ENCODE results near the gene OPA3. TPM values are rescaled to one million over a fixed set of nuclear protein-coding genes. Genes with fewer than 3 reads are reported as not detected.
A peak's percentile ranks its signal among the peaks of the same experiment; 100 is the strongest.
"Not testable (repeated sequence)": the region's sequence is repeated elsewhere in the genome, so short reads cannot be mapped to it uniquely, and the experiment has no call there.

OPA3 gene
- total RNA-seq, 2 donors from 2014 or later, result 12.9 to 14.0 TPM

DNA sequence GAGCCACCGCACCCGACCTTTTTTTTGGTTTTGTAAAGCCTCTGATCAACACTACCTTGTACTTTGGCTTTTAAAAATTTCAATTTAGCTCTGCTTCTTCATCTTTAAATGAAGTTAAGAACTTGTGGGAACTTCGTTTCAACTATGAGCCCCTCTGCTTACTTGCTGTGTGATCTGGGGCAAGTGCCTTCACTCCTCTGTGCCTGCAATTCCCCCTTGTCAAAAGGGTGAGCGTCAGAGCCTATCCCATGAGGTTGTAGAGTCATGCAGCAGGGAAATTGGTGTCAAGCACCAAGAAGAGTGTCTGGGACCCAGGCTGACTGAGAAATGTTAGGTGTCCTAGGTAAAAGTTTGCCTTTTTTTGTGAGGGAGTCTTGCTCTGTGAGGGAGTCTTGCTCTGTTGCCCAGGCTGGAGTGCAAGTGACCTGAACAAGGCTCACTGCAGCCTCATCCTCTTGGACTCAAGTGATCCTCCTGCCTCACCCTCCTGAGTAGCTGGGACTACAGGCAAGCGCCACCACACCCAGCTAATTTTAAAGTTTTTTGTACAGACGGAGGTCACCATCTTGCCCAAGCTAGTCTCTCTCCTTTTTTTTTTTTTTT is 71.6 kb downstream of the OPA3 start:
- intact Hi-C loops (cut with DNase I, micrococcal nuclease), result loop anchor here in 1 of 2 donors (5.0 kb wide), 1 partner anchor 124 kb away; the partner anchor contains the start of gene EML2
- DNase-seq, result peak in 1 of 2 donors; percentile 10
- no peak for ATAC-seq

DNA sequence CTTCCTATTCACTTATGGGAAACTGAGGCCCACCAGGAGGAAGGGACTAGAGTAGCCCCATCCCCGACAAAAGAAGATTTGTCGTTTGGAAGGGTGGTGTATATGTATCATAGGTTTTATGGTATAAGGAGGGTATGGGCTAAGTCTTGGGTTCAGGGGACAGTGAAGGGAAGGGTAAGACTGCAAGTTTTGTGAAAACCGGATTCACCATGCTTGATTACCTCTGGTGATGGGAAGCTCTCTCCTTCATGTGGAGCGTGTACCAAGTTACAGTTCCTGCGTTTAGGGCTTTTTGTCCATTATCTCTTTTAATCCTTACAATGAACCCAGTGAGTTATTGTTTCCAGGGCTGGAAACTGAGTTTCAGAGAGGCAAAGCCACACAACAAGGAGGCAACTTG is 73.5 kb downstream of the OPA3 start:
- DNase-seq (no peak), ATAC-seq (no peak)
- intact Hi-C loops (cut with DNase I, micrococcal nuclease), result loop anchor here in 1 of 2 donors (5.0 kb wide), 1 partner anchor 126 kb away; the partner anchor contains the start of gene EML2

DNA sequence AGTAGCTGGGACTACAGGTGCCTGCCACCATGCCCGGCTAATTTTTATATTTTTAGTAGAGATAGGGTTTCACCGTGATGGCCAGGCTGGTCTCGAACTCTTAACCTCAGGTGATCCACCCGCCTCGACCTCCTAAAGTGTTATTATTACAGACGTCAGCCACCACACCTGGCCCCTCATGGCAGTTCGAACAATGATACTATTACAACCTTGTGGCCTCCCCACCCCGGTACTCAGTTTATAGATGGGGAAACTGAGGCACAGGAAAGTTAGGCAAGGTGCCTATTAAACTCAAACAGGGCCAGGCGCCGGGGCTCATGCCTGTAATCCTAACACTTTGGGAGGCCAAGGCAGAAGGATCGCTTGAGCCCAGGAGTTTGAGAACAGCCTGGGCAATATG is 74.2 kb downstream of the OPA3 start:
- intact Hi-C loops (cut with DNase I, micrococcal nuclease), result loop anchor here in 1 of 2 donors (5.0 kb wide), 1 partner anchor 127 kb away; the partner anchor contains the start of gene EML2
- ATAC-seq, DNase-seq: not testable (repeated sequence)

DNA sequence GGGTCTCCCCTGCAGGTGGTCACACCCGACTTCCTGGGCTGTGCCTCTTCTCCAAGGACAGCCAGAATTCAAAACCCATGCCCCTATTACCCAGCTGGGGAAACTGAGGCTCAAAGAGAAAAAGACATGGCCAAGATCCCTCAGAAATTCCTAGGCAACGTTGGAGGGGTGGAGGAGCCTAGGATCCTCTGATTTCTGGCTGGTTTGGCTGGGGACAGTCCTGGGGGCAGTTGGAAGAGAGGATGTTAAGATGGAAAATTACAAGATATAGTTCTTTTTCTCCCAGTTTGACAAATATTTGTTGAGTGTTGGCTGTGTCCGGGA is 74.9 kb downstream of the OPA3 start:
- DNase-seq (no peak), ATAC-seq (no peak)
- intact Hi-C loops (cut with DNase I, micrococcal nuclease), result loop anchor here in 1 of 2 donors (5.0 kb wide), 1 partner anchor 128 kb away; the partner anchor contains the start of gene EML2

DNA sequence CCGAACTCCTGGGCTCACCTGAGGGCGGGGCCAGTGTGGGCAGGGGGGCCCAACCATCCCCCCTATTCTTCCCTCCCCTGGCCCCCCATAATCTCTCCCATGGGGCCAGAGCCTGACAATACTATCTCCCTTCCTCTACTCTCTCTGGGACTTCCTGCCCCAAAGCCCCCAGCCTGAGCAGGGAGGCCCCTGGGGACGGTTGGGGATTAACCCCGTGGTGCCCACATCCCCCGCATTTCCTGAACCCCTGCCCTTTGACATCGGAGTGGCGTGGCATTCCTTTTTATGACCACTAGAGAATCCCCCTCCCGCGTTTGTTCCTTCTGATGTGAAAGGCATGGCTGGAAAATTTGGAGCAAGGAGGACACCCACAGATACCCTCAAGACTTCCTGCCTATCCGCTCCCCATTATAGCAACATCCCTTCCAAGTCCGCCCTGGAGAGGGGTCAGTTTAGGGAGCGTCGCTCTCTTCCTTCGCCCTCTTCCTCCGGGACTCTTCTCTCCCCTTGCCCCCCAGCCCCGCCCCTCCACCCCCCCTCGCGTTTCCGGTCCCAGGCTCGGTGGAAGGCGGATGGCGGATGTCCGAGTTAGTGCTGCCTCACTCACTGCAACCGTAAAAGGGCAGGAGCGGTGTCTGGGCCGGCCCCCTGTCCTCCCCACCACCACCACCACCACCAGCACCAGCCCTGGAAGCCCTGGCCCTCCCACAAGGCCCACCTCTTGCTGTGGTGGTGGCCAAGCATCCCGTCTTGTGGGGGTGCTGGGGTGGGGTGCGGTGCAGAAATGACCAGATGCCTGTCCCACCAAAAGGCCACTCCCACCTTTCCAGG is 75.5 kb downstream of the OPA3 start:
- DNase-seq (peak; percentile 81 to 89), ATAC-seq (peak; percentile 33)
- intact Hi-C loops (cut with DNase I, micrococcal nuclease), result no loop called here

DNA sequence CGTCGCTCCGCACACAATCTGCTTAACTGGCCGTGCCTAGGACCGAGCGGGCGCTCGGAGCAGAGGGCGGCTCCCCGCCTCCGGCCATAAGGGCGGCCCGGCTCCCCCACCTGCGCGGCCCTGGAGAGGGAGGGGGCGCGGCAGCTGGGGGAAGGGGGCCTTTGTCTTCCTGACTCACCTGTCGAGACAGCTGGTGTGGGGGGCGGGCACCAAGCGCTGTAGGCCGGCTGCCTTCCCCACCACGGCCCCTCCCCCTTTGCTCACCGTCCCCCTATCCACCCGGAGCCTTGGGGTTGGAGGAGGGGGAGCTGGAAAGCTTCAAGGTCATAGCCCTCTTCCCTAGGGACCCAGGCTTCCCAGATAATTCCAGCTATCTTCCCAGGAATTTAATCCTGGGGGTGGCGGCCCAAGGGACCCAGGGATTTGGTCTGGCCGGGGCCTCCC is 76.2 kb downstream of the OPA3 start:
- ATAC-seq (peak; percentile 40), DNase-seq (peak; percentile 84 to 88)
- intact Hi-C loops (cut with DNase I, micrococcal nuclease), result no loop called here

DNA sequence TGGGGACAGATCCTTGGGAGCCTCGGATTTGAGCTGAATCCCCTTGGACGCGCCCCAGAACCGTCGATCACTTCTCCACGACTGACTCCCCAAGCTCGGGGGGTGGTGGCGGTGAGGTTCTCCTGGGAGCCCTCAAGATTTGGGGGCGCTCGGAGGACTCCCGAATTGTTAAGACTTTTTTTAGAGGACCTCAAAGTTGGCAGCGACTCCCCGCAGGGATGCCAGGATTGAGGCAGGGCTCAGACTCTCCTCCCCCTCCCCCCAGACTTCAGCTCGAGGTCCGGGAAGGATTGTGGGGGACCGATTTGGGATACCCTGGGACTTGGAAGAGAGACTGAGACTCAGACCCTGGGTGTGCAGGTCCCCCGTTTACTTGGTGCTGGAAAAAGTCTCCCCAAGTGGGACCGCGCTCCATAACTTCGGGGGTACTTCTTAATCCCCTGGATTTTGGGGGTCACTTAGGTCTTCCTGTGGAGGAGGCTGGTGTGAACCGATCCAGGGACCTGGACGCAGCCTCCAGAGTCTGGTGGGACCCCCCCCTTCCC is 76.7 kb downstream of the OPA3 start:
- no peak for ATAC-seq
- intact Hi-C loops (cut with DNase I, micrococcal nuclease), result no loop called here
- DNase-seq, result no peak

DNA sequence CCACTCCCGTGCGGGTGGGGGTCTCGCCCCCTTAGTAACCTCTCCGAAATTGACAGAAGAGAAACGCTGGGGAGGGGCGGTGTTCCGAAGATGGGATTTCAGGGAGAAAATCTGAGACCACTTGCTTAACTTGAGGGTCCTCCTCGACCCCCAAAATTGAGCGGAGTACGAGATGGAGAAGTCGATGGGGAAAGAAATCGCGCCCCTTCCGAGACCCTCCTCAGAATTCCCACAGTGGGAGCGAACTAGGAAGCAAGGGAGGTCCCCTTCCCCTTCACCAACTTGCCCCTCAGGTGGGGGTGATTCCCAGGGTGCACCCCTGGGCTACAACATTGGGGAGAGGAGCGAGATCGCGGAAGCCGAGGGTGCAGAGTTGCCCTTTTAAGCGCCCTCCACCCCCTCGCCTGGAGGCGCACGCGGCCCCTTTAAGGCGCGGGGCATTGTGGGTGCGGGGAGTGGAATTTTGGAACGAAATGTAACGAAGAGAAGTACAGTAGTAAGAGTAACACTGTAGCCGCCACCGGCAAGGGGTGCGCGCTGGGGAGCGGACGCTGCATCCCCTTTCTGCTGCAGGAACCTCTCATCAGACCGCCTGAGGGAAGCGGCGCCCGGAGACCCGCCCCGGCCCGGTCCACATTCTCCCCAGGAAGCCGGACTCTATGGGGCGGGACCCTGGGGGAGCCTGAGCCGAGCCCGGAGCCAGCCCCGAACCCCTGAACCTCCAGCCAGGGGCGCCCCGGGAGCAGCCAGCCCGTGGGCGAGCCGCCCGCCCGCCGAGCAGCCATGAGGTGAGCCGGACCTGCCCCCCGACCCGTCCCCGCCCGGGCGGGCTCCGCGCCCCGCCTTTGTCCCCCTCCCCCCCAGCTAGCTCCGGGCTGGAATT is 77.4 kb downstream of the OPA3 start, which contains the start of gene VASP:
TSS of gene VASP (plus strand) at position 491 of the 883 bp plus-strand sequence. CDS start at position 784, 293 bp downstream.
- intact Hi-C loops (cut with DNase I, micrococcal nuclease), result no loop called here
- ATAC-seq, result peak; percentile 67
- peak; percentile 91 to 94 for DNase-seq

DNA sequence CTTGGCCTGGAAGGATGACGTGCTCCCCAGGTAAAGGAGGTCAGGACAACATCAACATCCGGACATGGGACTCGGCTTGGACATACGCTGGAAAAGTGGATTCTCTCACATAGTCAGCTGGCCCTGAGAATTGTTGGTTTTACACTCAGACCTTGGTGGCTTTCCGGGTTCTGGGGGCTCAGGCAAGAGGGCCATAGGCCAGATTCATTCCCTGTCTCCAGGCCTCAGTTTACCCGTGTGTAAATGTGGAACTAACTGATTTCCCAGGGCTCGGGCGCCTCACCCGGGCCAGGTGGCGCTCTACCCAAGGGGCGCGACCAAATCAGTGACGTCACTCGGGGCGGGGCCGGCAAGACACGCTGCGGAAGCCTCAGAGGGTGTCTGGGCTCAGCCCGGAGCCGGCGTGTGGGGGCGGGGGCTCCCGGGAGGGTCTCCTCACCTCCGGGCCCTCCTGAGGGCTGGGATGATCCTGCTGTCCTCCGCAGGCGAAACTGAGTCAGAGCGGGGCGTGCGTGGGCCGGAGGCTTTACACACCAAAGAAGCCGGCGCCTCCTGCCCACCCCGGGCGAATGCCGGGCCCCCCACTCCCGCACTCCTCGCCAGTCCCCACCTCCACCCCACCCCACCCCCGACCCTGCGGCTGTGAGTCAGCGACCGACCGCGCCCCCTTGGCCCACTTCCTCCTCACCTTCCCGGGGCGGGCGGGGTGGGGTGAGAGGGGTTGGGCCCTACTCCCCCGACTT is 78.2 kb downstream of the OPA3 start:
- ATAC-seq (peak; percentile 72), DNase-seq (peak; percentile 96 to 99)
- intact Hi-C loops (cut with DNase I, micrococcal nuclease), result no loop called here

DNA sequence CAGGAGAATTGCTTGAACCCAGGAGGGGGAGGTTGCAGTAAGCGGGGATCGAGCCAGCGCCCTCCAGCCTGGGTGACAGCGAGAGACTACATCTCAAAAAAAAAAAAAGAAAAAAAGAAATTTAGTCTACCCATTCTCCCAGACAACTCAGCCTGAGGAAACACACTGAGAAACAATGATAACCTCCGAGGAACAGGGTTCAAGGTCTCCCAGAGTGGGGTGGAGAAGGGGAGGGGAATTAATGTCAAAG is 78.7 kb downstream of the OPA3 start:
- intact Hi-C loops (cut with DNase I, micrococcal nuclease), result no loop called here
- DNase-seq (no peak), ATAC-seq (no peak)

DNA sequence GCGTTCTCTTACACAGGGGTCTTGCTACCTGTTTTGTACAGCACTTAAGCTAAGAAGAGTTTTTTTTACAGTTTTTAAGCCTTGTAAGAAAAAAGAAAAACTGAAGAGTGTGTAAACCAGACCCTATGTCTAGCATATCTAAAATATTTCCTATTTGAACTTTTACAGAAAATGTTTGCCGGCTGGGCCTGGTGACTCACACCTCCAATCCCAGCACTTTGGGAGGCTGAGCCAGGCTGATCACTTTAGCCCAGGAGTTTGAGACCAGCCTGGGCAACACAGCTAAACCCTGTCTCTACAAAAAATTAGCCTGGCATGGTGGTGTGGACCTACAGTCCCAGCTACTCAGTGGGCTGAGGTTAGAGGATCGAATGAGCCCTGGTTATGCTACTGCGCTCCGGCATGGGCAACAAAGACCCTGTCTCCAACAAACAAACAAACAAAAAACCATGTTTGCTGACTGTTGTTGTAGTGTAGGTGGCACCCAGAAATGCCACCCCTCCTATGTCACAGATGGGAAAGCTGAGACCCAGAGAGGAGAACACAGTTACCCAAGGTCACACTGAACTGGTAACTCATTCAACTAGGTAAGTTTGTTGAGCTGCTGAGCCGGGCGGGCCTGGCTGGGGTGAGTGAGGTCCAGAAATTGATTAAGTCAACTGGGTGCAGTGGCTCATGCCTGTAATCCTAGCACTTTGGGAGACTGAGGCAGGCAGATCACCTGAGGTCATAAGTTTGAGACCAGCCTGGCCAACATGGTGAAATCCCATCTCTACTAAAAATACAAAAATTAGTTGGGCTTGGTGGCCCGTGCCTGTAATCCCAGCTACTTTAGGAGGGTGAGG is 79.2 kb downstream of the OPA3 start:
- DNase-seq (no peak), ATAC-seq (no peak)
- intact Hi-C loops (cut with DNase I, micrococcal nuclease), result no loop called here

DNA sequence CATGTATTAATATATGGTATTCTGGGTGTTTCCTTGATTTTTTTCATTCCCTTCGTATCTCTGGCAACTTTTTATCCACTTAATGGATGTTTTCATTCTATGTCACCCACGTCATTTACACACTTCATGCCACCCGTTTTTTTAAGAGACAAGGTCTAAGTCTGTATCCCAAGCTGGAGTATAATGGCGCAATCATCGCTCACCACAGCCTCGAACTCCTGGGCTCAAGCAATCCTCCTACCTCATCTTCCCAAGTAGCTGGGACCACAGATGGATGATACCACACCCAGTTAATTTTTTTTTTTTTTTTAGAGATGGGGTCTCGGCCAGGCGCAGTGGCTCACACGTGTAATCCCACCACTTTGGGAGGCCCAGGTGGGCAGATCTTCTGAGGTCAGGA is 80.7 kb downstream of the OPA3 start:
- ATAC-seq, result no peak
- intact Hi-C loops (cut with DNase I, micrococcal nuclease), result no loop called here
- no peak for DNase-seq

DNA sequence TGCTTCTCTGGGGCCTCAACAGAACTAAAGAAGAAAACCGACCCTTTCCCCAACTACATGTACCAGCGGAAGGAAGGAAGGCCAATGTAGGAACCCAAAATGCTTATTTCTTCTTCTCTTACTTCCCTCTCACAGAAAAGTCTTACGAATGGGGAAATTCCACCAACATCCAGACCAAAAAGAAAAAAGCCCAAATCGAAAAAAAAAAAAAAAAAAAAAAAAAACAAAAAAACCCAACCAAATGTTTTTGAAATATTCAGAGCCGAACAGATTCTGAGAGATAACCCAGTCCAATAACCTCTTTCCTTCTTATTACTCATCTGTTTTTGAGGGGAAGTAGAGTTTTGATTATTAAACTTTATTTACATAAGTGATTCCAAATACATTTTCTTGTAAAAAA is 82.5 kb downstream of the OPA3 start:
- ATAC-seq (no peak), DNase-seq (no peak)
- intact Hi-C loops (cut with DNase I, micrococcal nuclease), result no loop called here

DNA sequence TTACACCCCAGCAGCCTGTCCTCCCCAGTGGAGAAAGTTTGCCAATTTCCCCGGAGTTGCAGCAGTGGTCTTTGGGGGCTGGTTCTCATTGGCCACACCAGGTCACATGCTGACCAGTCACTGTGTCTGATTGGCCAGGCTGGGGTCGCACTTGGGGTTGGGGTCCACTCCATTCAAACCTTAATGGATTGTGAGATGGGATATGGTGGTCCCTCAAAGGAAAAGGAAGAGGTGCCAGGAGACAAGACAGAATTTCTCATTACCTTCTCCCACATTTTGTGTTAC is 82.9 kb downstream of the OPA3 start:
- ATAC-seq (no peak), DNase-seq (no peak)
- intact Hi-C loops (cut with DNase I, micrococcal nuclease), result no loop called here

DNA sequence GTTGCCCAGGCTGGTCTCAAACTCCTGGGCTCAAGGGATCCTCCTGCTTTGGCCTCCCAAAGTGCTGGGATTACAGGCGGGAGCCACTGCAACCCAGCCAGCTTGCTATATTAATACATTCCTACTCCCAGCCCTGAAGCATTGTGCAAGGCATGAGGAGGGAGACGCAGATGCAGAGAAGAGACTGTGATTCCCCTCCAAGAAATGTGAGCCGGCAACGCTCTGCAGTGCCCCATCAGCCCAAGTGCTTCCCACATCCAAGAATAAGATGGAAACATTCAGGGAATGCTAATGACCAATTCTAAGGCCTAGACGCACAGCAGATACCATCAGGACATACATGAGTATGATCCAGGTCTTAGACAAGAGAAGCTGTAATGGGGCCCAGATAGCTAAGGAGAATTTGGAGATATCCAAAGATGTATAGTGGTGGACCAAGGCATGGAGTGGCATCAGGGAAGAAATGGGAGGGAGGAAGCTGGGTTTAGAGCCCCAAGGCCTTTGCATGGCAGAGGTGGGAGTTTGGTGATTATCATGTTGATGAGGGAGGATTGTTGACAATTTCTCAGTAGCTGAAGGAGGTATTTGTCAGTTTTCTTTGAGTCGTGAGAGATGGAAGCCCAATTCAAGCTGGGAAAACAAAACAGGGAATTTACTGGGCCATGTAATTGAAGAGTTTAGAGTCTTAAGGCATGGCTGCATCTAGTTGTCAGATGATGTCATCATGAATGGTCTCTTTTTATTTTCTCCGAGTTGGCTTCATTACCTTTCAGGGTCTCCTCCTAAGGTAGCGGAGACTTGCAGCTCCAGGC is 83.5 kb downstream of the OPA3 start:
- intact Hi-C loops (cut with DNase I, micrococcal nuclease), result no loop called here
- ATAC-seq (no peak), DNase-seq (no peak)

DNA sequence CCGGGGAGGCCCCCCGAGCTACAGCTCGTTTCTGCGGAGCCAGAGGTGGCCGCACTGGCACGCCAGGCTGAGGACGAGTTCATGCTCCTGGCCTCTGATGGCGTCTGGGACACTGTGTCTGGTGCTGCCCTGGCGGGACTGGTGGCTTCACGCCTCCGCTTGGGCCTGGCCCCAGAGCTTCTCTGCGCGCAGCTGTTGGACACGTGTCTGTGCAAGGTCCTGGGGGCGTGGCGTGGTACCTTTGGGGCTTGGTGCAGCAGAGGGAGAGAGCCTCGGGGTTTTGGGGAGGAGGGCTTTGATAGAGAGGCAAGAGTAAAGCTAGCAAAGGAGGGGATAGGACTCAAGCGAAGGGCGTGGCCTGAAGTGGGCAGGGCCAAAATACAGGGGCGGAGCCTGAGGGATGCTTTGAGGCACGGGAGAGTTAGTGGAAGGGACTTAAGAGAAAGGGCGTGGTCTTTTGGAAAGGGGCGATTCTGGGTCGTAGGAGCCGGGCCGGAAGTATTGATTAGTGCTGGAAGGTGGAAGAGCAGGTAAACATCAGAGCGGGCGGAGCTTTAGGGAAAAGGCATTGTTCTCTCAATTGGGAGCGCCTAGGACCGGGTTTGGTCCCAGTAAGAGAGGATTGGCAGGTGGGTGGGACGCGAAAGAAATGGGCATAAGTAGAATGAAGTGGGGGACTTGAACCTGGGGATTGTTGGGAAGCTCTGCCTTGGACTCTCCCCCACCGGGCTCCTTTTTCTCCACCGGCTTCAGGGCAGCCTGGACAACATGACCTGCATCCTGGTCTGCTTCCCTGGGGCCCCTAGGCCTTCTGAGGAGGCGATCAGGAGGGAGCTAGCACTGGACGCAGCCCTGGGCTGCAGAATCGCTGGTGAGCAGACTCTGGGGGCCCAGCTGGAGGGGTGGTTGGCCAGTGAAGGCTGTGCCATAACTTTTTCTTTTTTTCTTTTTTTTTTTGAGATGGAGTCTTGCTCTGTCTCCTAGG is 85.1 kb downstream of the OPA3 start:
- ATAC-seq (peak; percentile 33), DNase-seq (peak; percentile 58 to 66)
- intact Hi-C loops (cut with DNase I, micrococcal nuclease), result no loop called here
